AG10803 (cell line): Measurements from ENCODE around the gene LPP.

Source experiments
- DNase-seq: peaks from one replicate; pipeline ENCODE4 v3.0.0; 2010; ENCODE audit warnings: low read depth
- H3K4me3 ChIP-seq: 2 replicates; pipeline ENCODE4 v1.5.1; 2011; ENCODE audit warnings: mild to moderate bottlenecking, low read length, control low read depth
- TF ChIP-seq, protein P1 (sequence below): conservative IDR thresholded peaks from 2 replicates; pipeline ENCODE4 v1.5.1; 2011; ENCODE audit warnings: mild to moderate bottlenecking, low read length, control low read depth, inconsistent platforms

LPP gene

DNA sequence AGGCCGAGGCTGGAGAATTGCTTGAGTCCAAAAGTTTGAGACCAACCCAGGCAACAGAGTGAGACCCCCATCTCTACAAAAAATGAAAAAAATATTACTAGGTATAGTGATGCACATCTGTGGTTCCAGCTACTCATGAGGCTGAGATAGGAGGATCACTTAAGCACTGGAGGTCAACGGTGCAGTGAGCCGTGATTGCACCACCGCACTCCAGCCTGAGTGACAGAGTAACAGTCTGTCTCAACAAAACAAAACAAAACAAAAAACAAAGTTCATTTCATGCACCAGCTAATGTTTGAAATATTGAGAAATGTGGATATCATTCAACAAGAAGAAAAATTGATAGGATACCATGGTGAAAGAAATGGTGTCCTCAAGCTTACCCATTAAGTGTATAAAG is 567.4 kb downstream of the LPP start:
- TF ChIP-seq, protein P1, sequence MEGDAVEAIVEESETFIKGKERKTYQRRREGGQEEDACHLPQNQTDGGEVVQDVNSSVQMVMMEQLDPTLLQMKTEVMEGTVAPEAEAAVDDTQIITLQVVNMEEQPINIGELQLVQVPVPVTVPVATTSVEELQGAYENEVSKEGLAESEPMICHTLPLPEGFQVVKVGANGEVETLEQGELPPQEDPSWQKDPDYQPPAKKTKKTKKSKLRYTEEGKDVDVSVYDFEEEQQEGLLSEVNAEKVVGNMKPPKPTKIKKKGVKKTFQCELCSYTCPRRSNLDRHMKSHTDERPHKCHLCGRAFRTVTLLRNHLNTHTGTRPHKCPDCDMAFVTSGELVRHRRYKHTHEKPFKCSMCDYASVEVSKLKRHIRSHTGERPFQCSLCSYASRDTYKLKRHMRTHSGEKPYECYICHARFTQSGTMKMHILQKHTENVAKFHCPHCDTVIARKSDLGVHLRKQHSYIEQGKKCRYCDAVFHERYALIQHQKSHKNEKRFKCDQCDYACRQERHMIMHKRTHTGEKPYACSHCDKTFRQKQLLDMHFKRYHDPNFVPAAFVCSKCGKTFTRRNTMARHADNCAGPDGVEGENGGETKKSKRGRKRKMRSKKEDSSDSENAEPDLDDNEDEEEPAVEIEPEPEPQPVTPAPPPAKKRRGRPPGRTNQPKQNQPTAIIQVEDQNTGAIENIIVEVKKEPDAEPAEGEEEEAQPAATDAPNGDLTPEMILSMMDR, result no peak
- H3K4me3 ChIP-seq, result no peak overlapping the region
- no peak for DNase-seq

DNA sequence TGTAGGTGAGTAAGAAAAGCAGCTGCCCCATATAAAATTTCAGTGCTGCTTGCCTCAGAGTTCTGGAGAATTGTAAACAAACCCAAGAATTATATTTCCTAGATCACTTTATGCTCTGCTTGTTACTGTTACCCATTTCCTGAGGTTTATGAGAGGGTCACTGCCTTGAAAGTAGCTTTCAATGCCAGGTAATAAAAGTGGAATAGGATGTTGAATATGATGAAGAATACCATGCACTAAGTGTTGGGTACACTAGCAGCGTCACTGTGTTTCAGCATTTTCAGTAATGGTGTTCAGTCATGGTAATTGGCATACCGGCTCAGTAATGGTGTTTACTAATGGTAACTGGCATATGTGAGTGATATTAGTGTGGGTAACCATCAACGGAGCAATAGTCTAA is 568.0 kb downstream of the LPP start:
- TF ChIP-seq, protein P1, result no peak
- no peak overlapping the region for H3K4me3 ChIP-seq
- DNase-seq, result no peak

DNA sequence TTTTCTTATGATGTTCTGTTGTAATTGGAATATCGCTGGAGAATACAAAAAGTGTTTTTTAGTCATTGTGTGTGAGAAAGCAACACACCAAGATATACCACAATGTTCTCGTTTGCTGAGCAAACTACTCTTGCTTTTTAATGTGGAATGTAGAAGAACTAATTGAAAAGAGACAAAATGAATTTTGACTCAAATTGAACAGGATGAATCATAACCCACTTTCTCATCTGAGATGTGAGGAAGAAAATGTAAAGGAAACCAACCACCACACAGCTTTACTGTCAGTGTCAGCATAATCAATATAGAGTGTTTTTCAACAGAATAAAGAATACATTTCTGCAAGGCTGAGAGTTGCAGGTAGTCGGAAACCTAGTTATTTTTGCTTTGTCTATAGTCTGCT is 569.0 kb downstream of the LPP start:
- H3K4me3 ChIP-seq, result no peak overlapping the region
- no peak for DNase-seq
- TF ChIP-seq, protein P1, result no peak

DNA sequence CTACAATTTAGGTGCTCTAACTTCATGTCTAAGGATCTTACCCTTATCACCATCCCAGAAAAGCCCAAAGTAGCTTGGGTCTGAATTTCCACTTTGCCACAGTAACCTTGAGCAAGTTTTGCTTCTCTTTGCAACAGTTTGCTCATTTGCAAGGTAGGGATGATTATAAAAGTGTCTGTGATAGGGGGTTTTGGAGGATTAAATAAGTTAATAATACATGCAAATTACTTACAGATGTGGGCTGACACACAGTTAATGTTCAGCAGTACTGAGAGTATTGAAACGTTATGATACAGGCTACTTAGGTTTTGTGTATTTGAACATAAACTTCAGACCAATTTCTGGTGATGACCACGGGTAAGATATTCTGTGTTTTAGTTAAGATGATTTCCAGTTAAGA is 573.1 kb downstream of the LPP start:
- no peak overlapping the region for H3K4me3 ChIP-seq
- DNase-seq, result no peak
- TF ChIP-seq, protein P1, result no peak

- no peak for DNase-seq
- TF ChIP-seq, protein P1, result no peak
- no peak overlapping the region for H3K4me3 ChIP-seq
These were observed 574.5 kb downstream of the LPP start for GRCh38 chr3:188728371-188728896.

DNA sequence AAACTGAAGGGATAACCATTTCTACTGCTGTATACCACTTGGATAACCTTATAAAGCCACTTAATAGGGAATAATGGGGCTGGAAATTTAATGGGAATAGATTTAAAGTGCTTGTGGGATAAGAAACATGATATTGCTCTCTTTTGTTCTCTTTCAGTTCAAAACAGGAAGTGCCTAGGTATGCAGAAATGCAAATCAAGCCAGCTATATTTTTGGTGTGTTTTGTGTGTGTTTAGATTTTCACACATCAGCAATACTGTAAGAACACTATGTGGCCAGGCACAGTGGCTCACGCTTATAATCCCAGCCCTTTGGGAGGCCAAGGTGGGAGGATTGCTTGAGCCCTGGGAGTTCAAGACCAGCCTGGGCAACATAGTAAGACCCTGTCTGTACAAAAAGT is 575.5 kb downstream of the LPP start:
- no peak for DNase-seq
- TF ChIP-seq, protein P1, result no peak
- no peak overlapping the region for H3K4me3 ChIP-seq

DNA sequence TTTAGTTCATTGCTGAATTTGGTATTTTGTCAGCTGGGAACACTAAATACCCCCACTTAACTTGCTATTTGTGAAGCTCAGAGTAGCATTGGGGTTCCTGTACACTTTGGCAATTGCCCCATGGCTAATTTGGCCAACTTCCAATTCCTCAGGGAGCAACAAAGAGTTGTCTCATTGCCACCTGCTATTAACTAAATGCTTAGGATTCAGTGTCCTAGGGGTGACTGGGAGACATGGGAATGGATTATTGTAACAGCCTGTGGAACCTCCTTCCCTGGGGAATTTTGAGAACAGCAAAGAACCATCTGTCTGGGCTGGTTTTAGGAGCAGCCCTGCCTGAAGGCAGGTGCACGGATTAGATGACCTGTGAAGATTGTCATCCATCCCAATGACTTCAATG is 580.4 kb downstream of the LPP start:
- DNase-seq, result peak; percentile 27
- TF ChIP-seq, protein P1, result no peak
- H3K4me3 ChIP-seq, result no peak overlapping the region
